HG03095 (cell line): ENCODE results near the gene DPP8.

Source experiments
- ATAC-seq: cut with Tn5 transposase; IDR thresholded peaks from one replicate; pipeline ENCODE4 v1.9.1; 2021; ENCODE audit warnings: moderate library complexity; ENCODE audit not compliant: unreplicated experiment

Gene DPP8

DNA sequence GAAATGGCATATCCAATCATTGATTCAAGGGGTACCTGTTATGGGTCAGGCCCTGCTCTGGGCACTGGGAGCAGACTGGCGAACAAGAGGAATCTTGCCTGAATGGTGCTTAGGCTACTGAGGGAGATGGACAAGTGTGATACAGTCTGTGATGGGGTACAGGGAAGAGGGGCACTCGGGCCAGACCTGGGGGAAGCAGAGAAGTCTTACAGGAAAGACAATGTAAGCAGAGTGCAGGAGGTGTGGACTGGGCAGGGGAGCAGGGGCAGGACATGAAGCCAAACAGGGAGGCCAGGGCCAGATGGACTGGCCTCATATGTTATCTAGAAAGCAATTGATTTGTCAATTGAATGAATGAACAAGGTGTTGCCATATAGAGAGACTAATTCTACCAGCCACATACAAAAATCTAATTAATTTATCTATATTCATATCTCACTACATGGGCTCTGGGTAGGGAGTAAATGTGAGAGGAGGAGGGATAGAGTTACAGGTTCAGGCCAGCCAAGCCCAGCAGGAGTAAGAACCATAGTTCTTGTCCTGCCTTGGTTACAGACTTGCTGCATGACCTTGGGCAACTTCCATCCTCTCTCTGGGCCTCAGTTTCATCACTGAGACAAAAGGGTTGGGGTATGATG, 91.2 kb downstream of the DPP8 start:
- ATAC-seq: no peak

DNA sequence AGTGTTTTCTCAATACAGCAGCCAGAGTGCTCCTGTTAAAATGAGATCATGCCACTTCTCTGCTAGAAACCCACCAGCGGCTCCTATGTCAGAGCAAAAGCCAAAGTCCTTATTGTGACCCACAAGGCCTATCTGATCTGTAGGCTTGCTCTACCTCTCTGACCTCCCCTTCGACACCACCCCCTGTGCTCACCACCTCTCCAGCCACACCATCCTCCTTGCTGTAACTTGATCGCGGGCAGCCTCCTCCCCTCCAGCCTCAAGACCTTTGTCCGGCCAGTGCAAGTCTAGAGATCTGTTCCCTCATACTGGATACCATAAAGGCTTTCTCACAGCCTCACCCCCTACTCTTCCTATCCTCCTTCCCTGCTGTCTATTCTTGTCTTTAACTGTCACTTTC, 92.8 kb downstream of the DPP8 start:
- ATAC-seq: no peak

DNA sequence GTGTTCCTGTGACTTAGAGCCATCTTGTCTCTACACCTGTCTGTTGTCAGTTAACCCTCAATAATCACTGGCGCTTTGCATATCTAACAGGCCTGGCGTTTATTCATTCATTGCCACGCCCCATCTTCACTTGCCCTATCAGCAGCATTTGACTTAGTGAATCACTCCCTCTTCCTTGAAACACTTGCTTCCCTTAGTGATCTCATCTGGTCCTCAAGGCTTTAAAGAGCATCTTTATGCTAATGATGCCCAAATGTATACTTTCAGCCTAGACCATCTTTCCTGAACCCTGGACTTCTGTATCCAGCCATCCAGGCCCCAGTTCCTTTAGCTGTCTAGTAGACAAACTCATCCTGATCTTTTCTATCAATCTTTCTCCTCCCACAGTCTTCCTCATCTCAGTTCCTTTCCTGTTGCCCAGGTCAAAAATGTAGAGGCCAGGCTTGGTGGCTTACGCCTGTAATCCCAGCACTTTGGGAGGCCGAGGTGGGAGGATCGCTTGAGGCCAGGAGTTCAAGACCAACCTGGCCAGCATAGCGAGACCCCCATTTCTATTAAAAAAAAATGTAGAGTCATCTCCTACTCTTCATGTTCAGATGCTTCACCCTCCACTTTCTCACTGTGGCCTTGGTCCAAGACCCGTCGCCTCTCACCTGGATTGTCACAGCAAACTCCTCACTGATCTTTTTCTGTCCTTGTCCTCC, 93.4 kb downstream of the DPP8 start:
- no peak for ATAC-seq

DNA sequence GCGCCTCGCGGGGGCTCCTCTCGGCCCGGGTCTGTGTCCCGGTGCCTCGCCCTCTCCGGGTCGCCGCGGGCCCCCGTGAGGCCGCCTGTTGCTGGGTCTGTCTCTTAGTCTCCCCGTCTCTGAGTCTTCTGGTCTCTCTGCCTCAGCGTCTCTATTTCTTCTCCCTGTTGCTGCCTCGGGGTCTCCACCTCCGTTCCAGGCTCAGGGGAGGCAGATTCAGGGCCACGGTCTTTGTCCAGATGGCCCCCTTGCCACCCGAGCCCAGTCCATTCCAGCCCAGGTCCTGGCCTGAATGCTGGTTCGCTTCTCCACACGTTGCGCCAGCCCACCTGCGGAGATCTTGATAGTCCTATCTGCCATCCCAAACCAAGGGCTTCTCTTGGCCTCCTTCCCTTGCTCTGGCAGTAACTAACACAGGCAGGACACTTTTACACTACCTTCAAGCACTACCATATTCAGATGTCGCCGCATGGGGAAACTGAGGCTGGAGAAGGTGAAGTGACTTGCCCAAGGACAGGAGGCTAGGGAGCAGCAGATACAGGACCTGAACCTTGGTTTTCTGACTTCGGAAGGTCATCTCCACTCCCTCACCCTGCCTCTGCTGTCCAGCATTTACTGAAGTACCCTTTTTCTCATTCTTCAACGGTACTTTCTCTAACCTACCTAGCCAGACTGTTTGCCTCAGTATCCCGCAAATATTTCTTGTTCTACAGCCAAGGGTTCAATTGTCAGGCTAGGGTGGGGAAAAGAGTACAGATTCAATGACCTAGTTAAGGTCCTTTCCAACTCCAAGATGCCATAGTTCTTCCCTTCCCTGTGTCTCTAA, 94.1 kb downstream of the DPP8 start:
- ATAC-seq: no peak

DNA sequence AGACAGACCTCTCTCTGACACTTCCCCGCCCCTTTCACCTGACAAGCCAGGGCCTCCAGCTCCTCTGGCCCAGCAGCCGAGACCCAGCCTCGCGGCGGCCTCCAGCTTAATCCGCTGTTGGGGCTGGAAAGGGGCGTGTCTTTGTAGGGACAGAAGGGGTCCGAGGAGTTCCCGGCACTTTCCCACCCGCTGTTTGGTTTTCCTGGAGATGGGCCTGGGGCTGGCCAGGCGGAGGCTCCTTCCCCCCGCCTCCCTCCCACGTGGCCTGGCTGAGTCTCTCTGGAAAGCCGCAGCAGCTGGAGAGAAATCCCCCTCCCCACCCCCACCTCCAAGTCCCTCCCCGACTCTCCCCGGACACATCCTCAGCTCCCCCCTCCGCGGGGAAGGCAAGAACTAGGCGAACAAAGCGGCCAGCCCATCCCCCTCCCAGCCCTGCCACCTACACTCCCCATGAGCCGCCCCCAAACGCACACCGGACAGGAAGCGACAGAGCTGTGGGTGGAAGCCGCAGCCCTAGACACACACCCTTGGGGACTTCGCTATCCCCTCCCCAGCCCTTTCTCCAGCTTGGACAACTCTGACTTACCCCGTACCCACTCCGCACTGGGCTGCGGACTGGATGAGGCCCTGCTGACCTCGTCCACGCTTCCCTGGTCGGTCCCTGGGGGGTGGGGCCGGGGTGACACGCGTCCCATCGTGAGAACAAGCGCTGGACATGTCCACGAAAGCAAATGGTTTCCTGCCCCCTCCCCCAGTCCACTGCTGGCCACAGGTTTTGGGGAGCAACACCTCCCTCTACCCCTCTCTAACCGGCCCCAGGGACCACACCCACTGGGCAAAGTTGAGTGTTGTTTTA, 95.9 kb downstream of the DPP8 start:
- no peak for ATAC-seq

DNA sequence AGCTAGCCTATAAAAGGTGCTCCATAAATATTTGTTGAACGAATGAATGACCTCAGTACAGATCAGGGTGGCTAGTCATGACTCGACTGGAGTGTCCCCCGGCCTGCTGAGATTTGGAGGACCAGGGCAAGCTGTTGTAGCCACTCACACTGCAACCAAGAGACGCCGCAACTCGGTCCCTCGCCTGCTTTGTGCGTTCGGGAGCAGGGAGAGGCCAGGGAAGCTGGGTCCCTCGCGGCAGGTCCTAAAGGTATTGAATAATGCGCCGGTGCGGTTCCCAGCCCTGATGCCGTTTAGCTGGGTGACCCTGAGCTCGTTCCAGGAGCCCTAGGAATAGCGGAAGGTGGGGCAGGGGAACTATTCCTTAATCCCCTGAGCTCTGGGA, 96.5 kb downstream of the DPP8 start:
- no peak for ATAC-seq

DNA sequence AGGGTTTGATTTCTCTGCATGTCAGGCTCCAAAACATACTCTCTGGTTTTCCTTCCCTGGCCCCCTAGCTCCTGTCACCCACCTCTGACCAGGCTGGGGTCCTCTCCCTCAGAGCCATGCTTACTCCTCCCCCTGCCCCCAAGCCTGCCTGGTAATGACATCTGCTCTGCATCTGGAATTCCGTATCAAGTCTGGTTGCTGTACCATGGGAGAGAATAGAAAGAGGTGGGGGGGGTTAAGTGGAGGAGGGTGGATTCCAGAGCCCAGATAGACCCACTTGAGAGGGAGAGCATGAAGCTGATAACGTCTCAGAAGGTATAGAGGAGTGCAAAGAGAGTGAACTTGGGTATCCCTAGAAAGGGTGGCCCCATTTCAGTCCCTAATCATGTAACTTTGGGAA, 98.9 kb downstream of the DPP8 start:
- no peak for ATAC-seq

DNA sequence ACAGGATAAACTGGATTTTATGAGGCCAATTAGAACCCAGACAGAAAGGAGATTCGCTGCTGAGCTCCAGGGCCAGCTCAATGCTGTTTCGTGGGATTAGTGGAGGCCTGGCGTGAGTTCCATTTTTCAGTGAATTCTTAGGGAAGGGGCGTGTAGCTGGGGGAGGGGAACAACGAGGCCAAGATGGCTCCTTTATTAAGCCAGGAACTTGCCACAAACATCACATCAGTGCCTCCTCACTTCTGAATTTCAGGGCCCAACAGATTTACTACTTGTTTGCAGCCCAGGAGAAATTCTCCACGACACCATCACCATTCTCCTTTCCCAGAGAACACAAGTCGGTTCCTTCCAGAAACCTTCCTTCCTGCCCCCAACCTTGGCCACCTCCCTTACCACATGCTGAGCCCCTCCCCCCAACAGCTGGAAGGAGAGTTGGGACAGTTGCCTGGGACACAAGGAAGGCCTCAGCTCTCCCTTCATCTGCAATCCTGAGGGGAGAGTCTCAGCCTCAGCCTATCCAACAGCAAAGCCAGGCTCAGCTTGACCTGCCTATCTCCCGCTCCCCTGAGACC, 100.6 kb downstream of the DPP8 start:
- no peak for ATAC-seq

DNA sequence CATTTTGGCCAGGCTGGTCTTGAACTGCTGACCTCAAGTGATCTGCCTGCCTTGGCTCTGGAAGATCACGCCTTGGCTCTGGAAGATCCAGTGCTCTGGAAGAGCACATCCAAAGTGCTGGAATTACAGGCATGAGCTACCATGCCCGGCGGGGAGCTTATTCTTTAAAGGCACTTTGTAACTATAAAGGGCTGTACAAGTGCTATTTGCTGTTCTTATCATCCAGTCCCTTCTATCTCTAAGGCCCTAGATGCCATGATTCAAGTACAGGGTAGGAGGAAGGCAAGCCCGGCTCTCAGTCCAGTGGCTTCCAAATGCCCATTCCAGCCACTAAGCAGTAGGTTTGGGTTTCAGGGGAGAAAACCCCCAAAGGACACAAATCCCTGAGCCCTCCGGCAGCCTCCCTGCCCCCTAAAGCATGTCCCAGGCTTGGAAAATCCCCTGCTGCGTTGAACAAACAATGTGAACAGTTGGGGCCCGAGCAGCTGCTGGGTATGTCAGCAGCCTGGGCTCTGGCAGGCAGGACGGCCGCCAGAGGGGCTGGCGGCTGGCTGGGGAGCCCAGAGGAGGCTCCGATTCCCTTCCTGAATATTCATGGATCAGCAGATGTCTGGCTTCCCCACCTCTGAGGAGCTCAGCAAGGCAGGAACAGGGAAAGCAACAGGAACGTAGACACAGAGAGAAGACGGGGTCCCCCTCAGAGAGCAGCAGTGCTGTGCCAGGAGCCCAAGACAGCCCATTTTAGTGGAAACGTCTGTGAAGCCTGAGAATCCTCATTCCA, 102.5 kb downstream of the DPP8 start:
- no peak for ATAC-seq

DNA sequence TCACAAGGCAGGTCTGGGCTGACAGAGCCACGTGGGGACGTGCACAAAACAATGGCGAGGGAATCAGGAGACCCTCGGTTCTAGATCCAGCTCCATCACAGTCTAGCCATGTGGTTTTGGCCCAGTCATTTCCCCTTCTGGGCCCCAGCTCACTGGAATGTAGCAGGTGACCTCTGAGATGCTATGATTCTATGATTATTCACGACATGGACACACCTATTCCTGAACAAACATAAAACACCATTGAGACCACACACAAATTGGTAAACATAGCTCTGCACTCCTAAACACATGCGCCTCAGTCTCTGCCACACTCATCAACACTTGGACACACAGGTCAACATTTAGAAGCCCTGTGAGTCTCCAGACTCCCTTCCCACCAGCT, 103.7 kb downstream of the DPP8 start:
- no peak for ATAC-seq

DNA sequence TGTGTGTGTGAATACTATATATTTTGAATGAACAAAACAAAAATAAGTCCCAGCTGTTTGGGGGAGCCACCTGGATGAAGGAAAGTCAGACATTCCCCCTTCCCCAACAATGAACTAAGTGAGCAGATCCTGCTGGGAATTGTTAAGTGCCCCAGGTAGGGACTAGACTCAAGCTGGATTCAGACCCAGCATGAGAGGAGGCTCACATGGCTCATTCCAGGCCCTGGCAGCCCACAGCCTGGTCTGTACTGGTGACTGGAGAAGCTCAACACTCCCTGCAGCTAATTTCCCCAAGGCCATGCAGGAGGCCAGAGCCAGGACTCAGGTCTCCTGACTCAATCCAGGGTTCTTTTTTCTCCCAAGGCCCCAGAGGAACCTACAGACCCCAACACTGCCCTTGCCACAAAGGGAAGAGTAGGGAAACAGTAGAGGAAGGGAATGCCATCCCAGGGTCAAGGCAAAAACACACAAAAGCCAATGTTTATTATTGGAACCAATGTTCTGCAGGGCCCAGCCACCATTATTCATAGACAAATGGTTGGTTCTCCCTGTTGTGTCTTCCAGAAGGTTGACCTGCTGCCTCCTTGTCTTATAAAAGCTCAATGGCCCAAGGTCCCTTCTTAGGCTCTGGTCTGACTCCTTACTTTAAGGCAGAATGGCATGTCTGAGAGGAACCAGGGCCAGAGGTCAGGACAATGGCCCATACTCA, 104.3 kb downstream of the DPP8 start:
- ATAC-seq: no peak

DNA sequence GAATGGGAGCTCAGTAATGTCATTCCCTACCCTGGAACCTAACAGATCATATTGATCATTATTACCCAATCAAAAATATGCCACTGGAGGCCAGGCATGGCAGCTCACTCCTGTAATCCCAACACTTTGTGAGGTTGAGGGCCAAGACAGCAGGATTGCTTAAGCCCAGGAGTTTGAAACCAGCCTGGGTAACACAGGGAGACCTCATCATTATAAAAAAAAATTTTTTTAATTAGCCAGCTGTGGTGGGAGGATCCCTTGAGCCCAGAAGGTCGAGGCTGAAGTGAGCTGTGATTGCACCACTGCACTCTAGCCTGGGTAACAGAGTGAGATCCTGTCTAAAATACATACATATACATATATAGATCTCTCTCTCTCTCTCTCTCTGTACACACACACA, 104.9 kb downstream of the DPP8 start:
- ATAC-seq: no peak

DNA sequence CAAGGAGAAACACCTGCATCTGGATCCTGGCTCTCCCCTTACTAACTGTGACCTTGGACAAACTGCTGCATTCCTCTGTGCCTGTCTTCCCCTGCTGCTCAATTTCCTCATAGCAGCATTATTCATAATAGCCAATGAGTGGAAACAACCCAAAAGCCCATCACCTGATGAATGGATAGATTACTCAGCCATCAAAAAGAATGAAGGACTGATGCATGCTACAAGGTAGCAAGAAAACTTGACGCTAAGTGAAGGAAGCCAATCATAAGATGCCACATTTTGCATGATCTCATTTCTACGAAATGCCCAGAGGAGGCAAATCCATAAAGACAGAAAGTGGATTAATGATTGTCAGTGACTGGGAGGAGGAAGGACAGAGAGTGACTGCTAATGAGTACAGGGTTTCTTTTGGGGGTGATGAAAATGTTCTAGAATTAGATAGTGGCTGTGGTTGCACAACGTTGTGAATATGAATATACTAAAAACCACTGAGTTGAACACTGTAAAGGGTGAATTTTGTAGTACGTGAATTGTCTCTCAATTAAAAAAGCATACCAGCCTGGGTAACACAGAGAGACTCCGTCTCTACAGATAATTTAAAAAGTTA, 105.9 kb downstream of the DPP8 start:
- no peak for ATAC-seq

DNA sequence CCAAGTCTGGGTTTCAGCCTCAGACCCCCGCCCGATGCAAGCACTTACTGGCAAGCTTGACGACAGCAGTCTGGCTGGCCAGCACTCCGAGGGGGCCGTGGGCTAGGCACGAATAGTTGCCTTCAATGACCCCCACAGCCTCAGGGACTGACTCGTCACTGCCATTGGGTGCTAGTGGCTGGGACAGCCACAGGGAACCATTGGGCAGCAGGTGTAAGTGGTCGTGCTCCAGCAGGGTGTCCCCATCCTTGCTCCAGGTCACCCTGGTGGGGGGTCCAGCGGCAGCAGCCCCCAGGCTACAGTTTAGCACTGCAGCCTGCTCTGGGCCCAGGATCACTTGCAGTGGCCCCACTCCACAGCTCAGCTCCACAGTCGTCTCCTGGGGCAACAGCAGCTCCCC, 106.5 kb downstream of the DPP8 start:
- no peak for ATAC-seq

DNA sequence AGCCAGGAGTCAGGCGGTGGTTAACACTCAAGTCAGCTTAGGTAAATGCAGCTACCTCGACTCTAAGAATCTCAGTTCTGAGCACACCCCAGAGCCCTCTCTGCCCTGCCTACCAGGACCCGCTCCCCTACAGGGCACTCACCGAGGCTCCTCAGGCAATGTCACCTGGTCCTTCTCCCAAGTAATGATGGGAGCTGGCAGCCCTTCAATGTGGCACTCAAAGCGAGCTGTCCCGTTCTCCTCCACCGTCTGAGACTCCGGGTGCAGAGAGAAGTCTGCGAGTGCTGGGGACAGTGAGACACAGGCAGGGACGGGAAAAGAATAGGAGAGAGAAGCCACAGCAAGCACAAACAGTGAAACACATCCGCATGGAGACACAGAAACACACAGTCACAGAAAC, 107.5 kb downstream of the DPP8 start:
- no peak for ATAC-seq

DNA sequence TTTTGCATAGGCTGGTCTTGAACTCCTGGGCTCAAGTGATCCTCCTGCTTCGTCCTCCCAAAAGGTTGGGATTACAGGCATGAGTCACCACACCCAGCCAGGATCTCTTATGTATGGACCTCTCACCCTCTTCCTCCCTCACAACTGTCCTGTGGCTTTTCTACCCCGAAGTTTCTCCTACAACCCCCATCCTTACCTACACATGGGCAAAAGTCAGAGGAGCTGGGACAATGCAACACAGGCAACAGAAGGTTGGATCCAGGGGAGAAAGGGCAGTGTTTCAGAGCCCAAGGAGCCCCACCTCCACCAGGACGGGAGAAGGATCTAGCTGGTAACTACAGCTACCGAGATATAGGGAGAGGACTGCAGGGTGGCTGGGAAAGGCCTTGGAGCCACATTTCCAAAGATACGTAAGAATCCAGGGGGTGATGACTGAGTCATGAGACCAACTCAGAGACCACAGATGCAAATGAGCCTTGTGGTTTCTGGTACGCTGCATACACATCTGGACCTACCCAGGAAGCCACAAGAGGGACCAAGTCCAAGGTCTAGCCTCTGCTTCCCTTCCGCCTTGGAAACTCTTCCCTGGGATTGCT, 108.4 kb downstream of the DPP8 start:
- no peak for ATAC-seq

DNA sequence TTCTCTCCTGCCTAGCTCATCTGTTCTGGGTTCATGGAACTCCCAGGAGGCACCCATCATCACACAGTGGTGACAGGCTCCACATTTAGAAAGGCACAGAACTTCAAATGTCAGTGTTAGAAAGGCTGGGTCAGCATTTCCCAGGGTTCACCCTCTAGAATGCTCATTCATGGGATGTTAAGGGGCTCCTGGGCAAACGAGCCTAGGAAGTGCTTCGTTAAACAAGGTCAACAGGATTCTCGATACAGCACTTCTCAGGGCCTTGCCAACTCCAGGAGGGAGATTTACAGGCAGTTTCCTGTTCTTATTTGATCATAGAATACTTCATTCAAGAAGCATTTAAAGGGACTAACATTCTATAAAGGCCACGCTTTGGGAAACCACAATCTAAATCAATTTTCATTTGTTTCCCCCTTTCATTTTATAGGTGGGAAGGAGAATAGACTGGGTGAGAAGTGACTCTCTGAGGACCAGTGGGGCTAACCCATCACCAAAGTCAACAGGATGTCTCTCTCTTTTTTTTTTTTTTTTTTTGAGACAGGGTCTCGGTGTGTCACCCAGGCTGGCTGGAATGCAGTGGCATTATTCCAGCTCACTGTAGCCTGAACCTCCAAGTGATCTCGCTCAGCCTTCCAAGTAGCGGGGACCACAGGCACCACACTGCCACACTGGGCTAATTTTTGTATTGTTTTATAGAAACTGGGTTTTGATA, 109.0 kb downstream of the DPP8 start:
- no peak for ATAC-seq

DNA sequence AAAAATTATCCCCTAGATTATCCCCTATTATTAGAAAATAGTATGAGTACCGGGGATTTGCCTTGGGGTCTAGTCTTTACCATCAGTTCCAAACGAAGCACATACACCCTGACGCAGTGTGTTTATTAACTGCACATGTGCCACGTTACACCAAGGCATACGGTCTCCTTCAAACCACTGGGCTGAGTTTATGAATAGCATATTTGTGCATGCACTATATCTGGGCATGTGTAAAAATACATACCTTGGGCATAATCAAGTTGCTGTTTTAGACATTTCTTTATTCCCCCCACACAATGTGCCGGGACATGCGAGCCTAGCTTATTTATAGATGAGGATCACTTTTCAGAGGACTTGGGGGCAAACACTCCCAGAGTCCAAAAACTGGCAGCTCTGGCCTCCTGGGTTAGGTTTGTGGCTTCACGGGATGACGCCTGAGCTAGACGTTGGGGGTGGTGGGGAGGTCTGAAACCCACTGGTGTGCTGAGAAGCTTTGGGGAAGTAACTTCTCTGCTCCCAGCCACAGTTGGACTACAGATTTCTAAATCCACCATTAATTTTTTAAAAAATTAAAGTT, 111.0 kb downstream of the DPP8 start:
- ATAC-seq: no peak
